T-helper 2 cell treated with Interferon-gamma antibody and Interleukin-4, amounts not matched to agents 5 μg/mL and 100 μg/mL, for 36 hours (primary cell): ENCODE data around the gene EIF4A3.

Experiments used
- DNase-seq: peaks from one replicate; pipeline ENCODE4 v3.0.0; 2021; ENCODE audit warnings: low spot score
- H3K27ac Mint-ChIP-seq: one replicate; pipeline ENCODE4 v1.8.0; 2021; ENCODE audit warnings: mild to moderate bottlenecking, mixed read lengths
- H3K27me3 Mint-ChIP-seq: one replicate; pipeline ENCODE4 v1.8.0; 2021; ENCODE audit warnings: low read depth, mixed read lengths
- H3K36me3 Mint-ChIP-seq: one replicate; pipeline ENCODE4 v1.8.0; 2021; ENCODE audit warnings: low read depth, mixed read lengths
- H3K4me1 Mint-ChIP-seq: one replicate; pipeline ENCODE4 v1.8.0; 2021; ENCODE audit warnings: low read depth, mixed read lengths
- H3K4me3 Mint-ChIP-seq: one replicate; pipeline ENCODE4 v1.8.0; 2022; ENCODE audit warnings: mild to moderate bottlenecking, moderate library complexity, mixed read lengths
- H3K9me3 Mint-ChIP-seq: one replicate; pipeline ENCODE4 v1.8.0; 2021; ENCODE audit warnings: mixed read lengths

Gene EIF4A3

DNA sequence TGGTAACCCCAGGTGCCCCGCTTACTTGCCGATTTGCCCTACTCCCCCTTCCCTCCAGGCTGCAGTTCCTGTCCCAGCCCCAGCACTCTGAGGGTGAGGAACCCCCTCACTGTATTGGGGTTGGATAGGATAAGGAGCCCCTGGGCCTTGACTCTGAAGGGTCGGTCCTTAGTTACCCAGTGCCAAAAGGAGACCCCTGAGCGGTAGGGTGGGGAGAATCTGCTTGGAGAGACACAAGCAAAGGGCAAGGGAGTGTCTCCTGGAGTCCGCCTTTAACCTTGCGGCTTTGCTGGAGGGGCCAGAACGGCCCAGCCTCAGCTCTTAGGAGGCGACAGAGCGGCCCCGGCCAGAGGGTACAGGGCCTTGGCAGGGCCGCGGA is 35.9 kb upstream of the EIF4A3 start:
- Mint-ChIP-seq H3K4me3 (no peak overlapping the region), H3K4me1 (no peaks in the 10 kb centered on the region), H3K27ac (no peak overlapping the region), H3K27me3 (peaks cover 3% of the 10 kb centered on the region), H3K9me3 (no peaks in the 10 kb centered on the region), H3K36me3 (no peaks in the 10 kb centered on the region)
- DNase-seq, result no peak

DNA sequence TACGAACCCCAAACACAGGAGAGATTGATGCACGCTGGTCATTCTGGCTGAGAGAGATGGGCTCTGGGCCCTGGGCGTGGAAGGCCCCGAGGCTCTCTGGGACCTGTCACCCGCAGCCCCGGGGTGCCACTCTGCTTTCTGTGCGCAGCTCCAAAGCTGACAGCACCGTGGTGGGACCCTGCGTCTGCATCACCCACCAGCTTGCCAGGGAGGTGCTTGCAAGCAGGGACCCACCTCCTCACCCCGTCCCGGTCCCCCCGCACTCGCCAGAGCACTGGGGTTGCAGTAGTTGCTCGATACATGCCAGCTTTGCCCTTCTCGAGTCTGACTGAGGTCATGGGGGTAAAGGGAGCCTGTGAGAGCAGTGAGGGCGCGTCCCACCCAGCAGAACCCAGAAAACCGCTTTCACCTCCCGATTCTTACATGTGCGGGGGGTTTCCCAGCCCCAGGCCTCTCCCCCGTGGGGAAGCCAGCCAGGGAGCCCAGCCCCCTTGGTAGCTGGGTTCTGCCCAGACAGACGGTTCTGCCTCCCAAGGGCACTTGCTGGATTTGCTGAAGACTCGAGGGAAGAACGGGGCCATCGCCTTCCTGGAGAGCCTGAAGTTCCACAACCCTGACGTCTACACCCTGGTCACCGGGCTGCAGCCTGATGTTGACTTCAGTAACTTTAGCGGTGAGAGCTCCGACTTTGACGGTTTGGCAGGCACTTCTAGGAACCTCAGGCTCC is 35.4 kb upstream of the EIF4A3 start:
- Mint-ChIP-seq H3K4me3 (no peak overlapping the region), H3K36me3 (no peaks in the 10 kb centered on the region), H3K27me3 (peaks cover 3% of the 10 kb centered on the region), H3K9me3 (no peaks in the 10 kb centered on the region), H3K27ac (no peak overlapping the region), H3K4me1 (no peaks in the 10 kb centered on the region)
- no peak for DNase-seq

DNA sequence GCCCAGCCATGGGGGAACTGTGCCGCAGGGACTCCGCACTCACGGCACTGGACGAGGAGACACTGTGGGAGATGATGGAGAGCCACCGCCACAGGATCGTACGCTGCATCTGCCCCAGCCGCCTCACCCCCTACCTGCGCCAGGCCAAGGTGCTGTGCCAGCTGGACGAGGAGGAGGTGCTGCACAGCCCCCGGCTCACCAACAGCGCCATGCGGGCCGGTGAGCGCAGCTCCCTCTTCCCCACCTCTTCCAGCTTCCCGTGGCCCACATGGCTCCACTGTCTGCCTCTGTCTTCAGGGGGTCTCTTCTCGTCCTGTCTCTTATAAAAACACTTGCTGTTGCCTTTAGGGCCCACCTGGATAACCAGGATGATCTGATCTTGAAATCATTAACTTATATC is 34.5 kb upstream of the EIF4A3 start:
- H3K9me3 Mint-ChIP-seq, result no peaks in the 10 kb centered on the region
- no peaks in the 10 kb centered on the region for H3K4me1 Mint-ChIP-seq
- no peak overlapping the region for H3K27ac Mint-ChIP-seq
- no peaks in the 10 kb centered on the region for H3K27me3 Mint-ChIP-seq
- no peaks in the 10 kb centered on the region for H3K36me3 Mint-ChIP-seq
- DNase-seq, result no peak
- no peak overlapping the region for H3K4me3 Mint-ChIP-seq

DNA sequence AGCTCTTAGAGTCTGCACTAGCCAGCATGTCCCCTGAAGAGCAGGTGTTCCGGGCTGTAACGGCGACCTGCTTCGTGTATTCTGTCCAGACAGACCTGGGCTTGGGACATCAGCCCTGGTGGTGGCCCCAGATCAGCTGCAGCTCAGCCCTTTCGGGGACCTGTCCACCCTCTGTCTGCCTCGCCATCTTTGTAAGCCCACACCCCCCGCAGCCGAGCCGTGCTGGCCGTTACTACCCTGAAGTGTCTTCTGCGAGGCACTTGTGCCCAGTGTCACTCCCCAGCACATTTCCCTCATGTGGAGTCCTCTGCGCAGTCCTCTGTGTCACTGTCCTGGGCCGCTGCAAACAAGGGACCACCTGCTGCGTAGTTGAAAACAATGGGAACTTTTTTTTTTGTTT is 33.3 kb upstream of the EIF4A3 start:
- Mint-ChIP-seq H3K4me3 (no peak overlapping the region), H3K4me1 (no peaks in the 10 kb centered on the region), H3K9me3 (no peaks in the 10 kb centered on the region), H3K36me3 (no peaks in the 10 kb centered on the region), H3K27ac (no peak overlapping the region), H3K27me3 (peaks cover 2% of the 10 kb centered on the region)
- DNase-seq, result no peak

DNA sequence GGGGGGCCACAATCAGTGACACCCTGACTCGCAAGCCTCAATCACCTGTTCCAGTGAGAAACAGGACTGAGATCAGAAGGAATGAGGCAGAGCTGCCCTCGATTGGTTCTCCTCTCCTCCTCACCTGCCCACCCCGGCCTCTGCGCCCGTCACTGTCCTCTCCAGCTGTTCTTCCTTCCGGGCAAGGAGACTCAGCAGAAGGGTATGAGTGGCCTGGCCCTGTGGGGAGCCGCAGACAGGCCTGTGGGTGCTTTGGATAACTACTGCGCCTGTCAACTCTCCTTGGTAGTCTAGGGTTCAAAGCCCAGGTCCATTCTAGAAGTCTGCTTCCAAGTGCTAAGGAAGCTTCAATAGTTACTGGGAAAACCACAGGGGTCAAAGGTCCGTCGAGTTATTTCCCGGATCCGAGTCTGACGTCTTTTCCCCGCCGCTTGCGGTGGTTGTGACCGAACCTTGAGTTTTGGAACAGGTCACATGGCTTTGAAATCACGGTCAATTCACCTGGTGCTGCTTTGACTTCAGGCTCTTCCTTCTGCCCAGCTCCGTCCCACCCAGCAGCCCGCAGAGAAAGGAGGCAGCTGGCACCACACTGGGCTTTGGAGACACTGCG is 31.2 kb upstream of the EIF4A3 start:
- peaks cover 2% of the 10 kb centered on the region for H3K27me3 Mint-ChIP-seq
- H3K4me1 Mint-ChIP-seq, result no peaks in the 10 kb centered on the region
- no peak for DNase-seq
- no peak overlapping the region for H3K4me3 Mint-ChIP-seq
- H3K9me3 Mint-ChIP-seq, result no peaks in the 10 kb centered on the region
- no peaks in the 10 kb centered on the region for H3K36me3 Mint-ChIP-seq
- H3K27ac Mint-ChIP-seq, result no peak overlapping the region

DNA sequence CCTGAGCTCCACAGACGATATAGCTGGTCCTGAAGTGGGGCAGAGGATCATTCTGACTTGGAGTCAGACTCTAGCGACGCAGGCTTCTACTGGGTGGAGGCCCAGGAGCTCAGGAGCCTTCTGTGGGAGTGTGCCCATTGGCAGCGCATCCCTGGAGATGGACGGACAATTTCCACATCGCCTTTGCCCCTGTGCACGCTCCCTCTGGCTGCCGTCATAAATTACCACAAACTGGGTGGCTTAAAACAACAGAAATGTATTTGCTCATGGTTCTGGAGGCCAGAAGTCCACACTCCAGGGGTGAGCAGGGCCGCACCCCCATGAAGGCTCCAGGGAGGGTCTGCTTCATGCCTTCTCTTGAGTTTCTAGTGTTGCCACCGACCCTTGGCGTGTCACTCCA is 29.8 kb upstream of the EIF4A3 start:
- no peaks in the 10 kb centered on the region for H3K36me3 Mint-ChIP-seq
- no peak overlapping the region for H3K4me3 Mint-ChIP-seq
- H3K4me1 Mint-ChIP-seq, result no peaks in the 10 kb centered on the region
- H3K27ac Mint-ChIP-seq, result no peak overlapping the region
- H3K9me3 Mint-ChIP-seq, result no peaks in the 10 kb centered on the region
- peaks cover 2% of the 10 kb centered on the region for H3K27me3 Mint-ChIP-seq
- no peak for DNase-seq

DNA sequence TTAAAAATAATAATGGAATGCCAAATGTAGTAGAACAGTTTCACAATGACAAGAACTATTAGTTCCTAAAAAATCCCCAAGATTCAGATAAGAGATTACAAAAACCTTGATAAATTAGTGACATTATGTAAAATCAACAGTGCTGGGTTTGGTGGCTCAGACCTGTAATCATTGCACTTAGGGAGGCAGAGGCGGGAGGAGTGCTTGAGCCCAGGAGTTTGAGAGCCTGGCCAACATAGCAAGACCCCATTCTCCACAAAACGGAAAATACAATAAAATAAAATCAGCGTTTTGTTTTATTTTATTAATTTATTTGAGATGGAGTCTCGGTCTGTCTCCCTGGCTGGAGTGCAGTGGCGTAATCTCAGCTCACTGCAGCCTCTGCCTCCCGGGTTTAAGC is 27.0 kb upstream of the EIF4A3 start:
- Mint-ChIP-seq H3K27ac (no peak overlapping the region), H3K9me3 (no peaks in the 10 kb centered on the region), H3K27me3 (peaks cover 2% of the 10 kb centered on the region), H3K36me3 (no peaks in the 10 kb centered on the region), H3K4me1 (no peaks in the 10 kb centered on the region), H3K4me3 (no peak overlapping the region)
- DNase-seq, result no peak

DNA sequence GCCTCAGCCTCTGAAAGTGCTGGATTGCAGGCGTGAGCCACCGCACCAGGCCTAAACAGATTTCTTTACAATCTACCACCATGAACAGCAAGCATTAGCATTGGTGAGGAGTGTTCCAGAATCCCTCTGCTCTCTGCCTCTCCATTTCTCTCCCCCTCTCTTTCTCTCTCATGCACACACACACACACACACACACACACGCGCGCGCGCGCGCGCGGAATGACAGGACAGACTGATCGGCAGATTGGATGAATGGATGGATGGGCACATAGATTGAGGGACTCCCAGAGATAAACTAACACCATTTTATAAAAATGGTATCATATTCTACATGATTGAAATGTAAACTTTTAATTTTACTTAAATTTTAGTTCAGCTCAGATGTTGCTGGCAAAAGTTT is 26.2 kb upstream of the EIF4A3 start:
- DNase-seq, result no peak
- no peak overlapping the region for H3K4me3 Mint-ChIP-seq
- H3K36me3 Mint-ChIP-seq, result no peaks in the 10 kb centered on the region
- H3K9me3 Mint-ChIP-seq, result no peaks in the 10 kb centered on the region
- no peaks in the 10 kb centered on the region for H3K4me1 Mint-ChIP-seq
- no peak overlapping the region for H3K27ac Mint-ChIP-seq
- H3K27me3 Mint-ChIP-seq, result peaks cover 2% of the 10 kb centered on the region

DNA sequence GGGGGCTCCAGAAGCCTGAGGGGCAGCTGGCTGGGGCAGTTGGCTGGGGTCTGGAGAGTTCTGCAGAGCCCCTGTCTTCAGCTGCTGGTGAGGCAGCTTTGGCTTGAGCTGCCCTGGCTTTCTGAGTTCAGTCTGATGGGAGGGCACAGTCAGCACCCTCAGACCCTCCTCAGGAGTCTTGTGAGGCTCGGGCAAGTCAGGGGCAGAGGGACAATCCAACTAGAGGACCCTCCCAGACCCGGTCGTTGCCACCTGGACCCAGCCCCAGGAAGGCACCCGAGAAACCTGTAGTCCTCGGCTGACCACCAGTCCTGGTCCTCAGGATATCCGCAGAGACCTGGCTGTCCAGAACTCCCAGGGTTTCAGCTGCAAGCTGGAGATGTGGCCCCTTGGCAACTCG is 24.8 kb upstream of the EIF4A3 start:
- H3K4me1 Mint-ChIP-seq, result no peaks in the 10 kb centered on the region
- H3K9me3 Mint-ChIP-seq, result no peaks in the 10 kb centered on the region
- no peak overlapping the region for H3K4me3 Mint-ChIP-seq
- no peak for DNase-seq
- no peaks in the 10 kb centered on the region for H3K36me3 Mint-ChIP-seq
- H3K27me3 Mint-ChIP-seq, result peaks cover 2% of the 10 kb centered on the region
- H3K27ac Mint-ChIP-seq, result no peak overlapping the region

DNA sequence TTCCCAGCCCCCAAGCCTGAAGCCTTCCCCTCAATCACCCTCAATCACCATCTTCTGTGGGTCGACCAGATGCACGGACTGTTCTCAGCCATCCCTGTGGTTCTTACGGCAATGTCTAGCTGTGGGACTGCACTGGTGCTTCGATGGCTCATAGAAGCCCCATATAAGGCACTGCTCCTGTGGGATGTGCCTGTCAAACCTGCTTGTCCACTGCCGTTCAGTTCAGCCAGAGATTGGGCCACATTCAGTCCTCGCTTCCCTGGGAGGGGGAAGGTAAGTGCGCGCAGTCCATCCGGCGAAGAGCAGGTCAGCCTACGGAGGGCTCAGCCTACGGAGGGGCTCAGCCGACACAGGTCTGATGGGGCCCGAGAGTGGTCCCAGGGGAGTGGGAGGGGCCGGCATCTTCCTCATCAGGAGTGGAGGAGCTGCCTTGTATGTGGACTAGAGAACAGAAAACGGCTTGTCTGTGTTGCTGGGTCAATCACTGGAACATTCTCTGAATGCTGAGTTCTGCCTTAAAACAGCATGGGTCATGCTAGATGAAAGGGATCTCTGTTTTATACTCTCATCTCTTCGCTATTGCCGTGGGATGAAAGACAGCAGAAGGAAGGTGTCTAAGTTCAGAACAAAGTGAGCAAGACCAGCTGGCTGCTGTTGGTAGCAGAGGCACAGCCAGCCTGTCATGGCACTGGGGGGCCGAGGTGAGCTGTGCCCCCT is 23.0 kb upstream of the EIF4A3 start, which contains the start of gene CARD14:
TSS of gene CARD14 (plus strand) at position 247 of the 717 bp plus-strand sequence. CDS start 11,409 bp downstream, outside the sequence.
- Mint-ChIP-seq H3K27ac (no peak within 1 kb of the TSS), H3K27me3 (no peaks in the 10 kb centered on the region), H3K9me3 (no peaks in the 10 kb centered on the region), H3K36me3 (no peaks in the 10 kb centered on the region), H3K4me1 (no peaks in the 10 kb centered on the region), H3K4me3 (no peak within 1 kb of the TSS)
- no peak for DNase-seq

DNA sequence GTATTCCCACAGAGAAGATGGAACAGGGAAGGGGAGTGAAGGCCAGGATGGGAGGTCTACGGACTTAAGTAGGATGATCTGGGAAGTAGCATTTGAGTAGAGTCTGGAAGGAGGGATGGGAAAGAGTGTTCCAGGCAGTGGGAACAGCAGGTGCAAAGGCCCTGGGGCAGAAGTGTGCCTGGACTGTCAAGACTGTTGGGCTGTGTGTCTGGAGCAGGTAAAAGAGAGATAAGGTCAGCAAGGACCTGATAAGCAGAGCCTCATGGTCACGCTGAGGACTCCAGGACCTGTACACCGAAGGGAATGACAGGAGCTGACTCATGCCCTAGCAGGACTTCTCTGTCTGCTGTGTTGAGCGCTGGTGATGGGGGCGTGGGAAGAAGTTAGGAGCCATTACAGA is 22.2 kb upstream of the EIF4A3 start:
- Mint-ChIP-seq H3K4me1 (no peaks in the 10 kb centered on the region), H3K27me3 (no peaks in the 10 kb centered on the region), H3K4me3 (no peak overlapping the region), H3K9me3 (no peaks in the 10 kb centered on the region), H3K36me3 (no peaks in the 10 kb centered on the region), H3K27ac (no peak overlapping the region)
- no peak for DNase-seq

DNA sequence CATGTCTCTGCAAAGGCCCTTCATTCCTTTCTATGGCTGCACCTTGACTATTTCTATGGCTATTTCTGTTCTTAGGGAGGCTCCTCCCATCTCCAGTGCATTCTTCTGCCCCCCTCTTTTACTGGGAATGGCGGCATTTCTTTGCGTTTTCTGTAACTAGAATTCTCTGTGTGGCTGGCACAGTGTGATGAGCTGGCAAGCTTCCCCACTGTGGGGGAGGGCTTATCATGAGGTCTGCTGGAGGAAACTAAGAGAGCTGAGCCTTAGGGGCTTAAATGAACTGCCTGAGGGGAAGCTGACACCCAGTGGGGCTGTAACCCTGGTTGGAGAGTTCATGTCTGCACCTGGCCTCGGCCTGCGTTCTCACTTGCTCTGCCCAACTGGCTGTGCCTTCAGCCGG is 21.4 kb upstream of the EIF4A3 start:
- Mint-ChIP-seq H3K9me3 (no peaks in the 10 kb centered on the region), H3K4me3 (no peak overlapping the region), H3K27me3 (no peaks in the 10 kb centered on the region), H3K36me3 (no peaks in the 10 kb centered on the region), H3K4me1 (no peaks in the 10 kb centered on the region), H3K27ac (no peak overlapping the region)
- no peak for DNase-seq

DNA sequence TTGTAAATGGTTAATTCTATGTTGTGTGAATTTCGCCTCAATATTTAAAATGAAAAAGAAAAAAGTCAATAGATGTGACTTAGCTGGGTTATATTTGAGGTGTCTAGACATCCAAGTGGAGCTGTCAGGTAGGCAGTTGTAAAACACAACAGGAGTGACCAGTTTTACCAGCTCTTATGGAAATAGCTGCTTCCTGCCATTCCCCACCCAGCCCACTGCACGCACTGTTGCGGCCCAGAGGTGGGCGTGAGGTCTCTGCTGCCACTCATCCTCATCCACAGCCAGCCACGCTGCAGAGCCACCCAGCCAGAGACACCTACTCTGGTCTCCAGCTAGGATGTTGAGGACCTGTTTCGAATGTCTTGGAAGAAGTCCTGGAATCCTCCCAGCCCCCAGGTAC is 19.5 kb upstream of the EIF4A3 start:
- Mint-ChIP-seq H3K27ac (no peak overlapping the region), H3K36me3 (no peaks in the 10 kb centered on the region), H3K4me3 (no peak overlapping the region), H3K27me3 (no peaks in the 10 kb centered on the region), H3K4me1 (no peaks in the 10 kb centered on the region), H3K9me3 (no peaks in the 10 kb centered on the region)
- no peak for DNase-seq

DNA sequence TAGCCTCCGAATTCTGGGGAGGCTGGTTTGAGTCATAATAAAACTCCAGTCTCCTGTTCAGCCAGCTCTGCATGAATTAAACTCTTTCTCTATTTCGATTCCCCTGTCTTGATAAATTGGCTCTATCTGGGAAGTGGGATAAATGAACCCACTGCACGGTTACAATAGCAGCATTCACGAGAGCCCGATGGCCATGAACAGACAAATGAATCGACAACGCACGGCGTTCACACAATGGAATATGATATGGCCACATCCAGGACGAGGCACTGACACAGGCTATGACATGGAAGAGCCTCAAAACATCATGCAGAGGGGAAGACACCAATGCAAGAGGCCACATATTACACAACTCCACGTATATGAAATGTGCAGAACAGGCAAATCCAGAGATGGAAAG is 17.3 kb upstream of the EIF4A3 start:
- Mint-ChIP-seq H3K9me3 (no peaks in the 10 kb centered on the region), H3K4me3 (no peak overlapping the region), H3K4me1 (no peaks in the 10 kb centered on the region), H3K27me3 (peaks cover 10% of the 10 kb centered on the region), H3K36me3 (no peaks in the 10 kb centered on the region), H3K27ac (no peak overlapping the region)
- DNase-seq, result no peak
